CD14-positive monocyte (primary cell): ENCODE measurements around the gene MUC5B. TPM values are rescaled to one million over a fixed set of nuclear protein-coding genes. Genes with fewer than 3 reads are reported as not detected.

Source experiments
- DNase-seq, 3 donors: peaks; one replicate each; pipeline ENCODE4 v3.0.0-alpha.2; 2011 to 2022
- H2AFZ ChIP-seq: 2 replicates; pipeline ENCODE4 v1.6.0; 2012; ENCODE audit warnings: mild to moderate bottlenecking, low read depth, low read length, inconsistent platforms; ENCODE audit not compliant: insufficient read depth, poor library complexity, severe bottlenecking
- H3K27ac ChIP-seq, 2 donors: 1 replicate in 1 of 2; 2 replicates in 1 of 2; pipeline ENCODE4 v1.5.1; 2012 to 2013; ENCODE audit warnings: low read length in 2 of 2, control low read depth in 1 of 2, inconsistent platforms in 1 of 2, low read depth in 1 of 2, mild to moderate bottlenecking in 1 of 2
- H3K27me3 ChIP-seq, 2 donors: one replicate each; pipeline versions ENCODE4 v1.6.0 to v1.6.1; 2011 to 2013; ENCODE audit warnings: low read length in 2 of 2; ENCODE audit not compliant: control insufficient read depth in 2 of 2, insufficient read depth in 2 of 2
- H3K36me3 ChIP-seq, 2 donors: replicated peaks in 1 of 2; 1 replicate in 1 of 2; 2 replicates in 1 of 2; pipeline versions ENCODE4 v1.5.1 to v1.6.1; 2012 to 2013; ENCODE audit warnings: low read length in 2 of 2, control low read depth in 1 of 2, inconsistent platforms in 1 of 2, mild to moderate bottlenecking in 1 of 2; ENCODE audit not compliant: insufficient read depth in 2 of 2, control insufficient read depth in 1 of 2
- H3K4me1 ChIP-seq, 2 donors: 1 replicate in 1 of 2; 2 replicates in 1 of 2; pipeline versions ENCODE4 v1.5.1 to v1.6.1; 2012 to 2013; ENCODE audit warnings: low read length in 2 of 2, control low read depth in 1 of 2, inconsistent platforms in 1 of 2, mild to moderate bottlenecking in 1 of 2, moderate library complexity in 1 of 2; ENCODE audit not compliant: insufficient read depth in 2 of 2, control insufficient read depth in 1 of 2
- H3K4me2 ChIP-seq: replicated peaks from 2 replicates; pipeline ENCODE3; 2012; ENCODE audit warnings: low read length, moderate library complexity, mild to moderate bottlenecking; ENCODE audit not compliant: poor library complexity, severe bottlenecking; ENCODE audit errors: extremely low read depth
- H3K4me3 ChIP-seq, 3 experiments: fragments of 200-600 bp in 1 of 3; sonication (generic) in 1 of 3; replicated peaks in 1 of 3; 1 replicate in 2 of 3; 2 replicates in 1 of 3; pipeline ENCODE4 v1.5.1; 2011 to 2013; ENCODE audit warnings: low read length in 3 of 3, mild to moderate bottlenecking in 3 of 3, control low read depth in 2 of 3, low read depth in 2 of 3, inconsistent platforms in 1 of 3, moderate library complexity in 1 of 3
- H3K79me2 ChIP-seq: 2 replicates; pipeline ENCODE4 v1.6.0; 2012; ENCODE audit warnings: mild to moderate bottlenecking, control low read depth, inconsistent platforms, low read length, moderate library complexity; ENCODE audit not compliant: insufficient read depth
- H3K9ac ChIP-seq: 2 replicates; pipeline ENCODE4 v1.6.0; 2017; ENCODE audit warnings: low read length, mild to moderate bottlenecking; ENCODE audit not compliant: insufficient read depth, poor library complexity, severe bottlenecking
- H3K9me3 ChIP-seq, 2 donors: replicated peaks in 1 of 2; 1 replicate in 1 of 2; 2 replicates in 1 of 2; pipeline versions ENCODE4 v1.5.1 to v1.6.1; 2012 to 2013; ENCODE audit warnings: low read length in 2 of 2, control low read depth in 1 of 2; ENCODE audit not compliant: control insufficient read depth in 1 of 2, insufficient read depth in 1 of 2
- H4K20me1 ChIP-seq: 2 replicates; pipeline ENCODE4 v1.6.0; 2012; ENCODE audit warnings: mild to moderate bottlenecking, low read length, control low read depth, moderate library complexity; ENCODE audit not compliant: insufficient read depth
- H3K27ac Mint-ChIP-seq, 7 donors: one replicate each; pipeline ENCODE4 v1.8.0; 2020; ENCODE audit warnings: mild to moderate bottlenecking in 7 of 7, mixed read lengths in 7 of 7, moderate library complexity in 6 of 7, inconsistent platforms in 2 of 7
- H3K27me3 Mint-ChIP-seq, 3 donors: one replicate each; pipeline ENCODE4 v1.8.0; 2021 to 2022; ENCODE audit warnings: low read depth in 3 of 3, mild to moderate bottlenecking in 3 of 3, mixed read lengths in 3 of 3, moderate library complexity in 3 of 3, inconsistent platforms in 1 of 3
- H3K36me3 Mint-ChIP-seq, 2 donors: one replicate each; pipeline ENCODE4 v1.8.0; 2020; ENCODE audit warnings: mixed read lengths in 2 of 2, inconsistent platforms in 1 of 2, mild to moderate bottlenecking in 1 of 2
- H3K4me1 Mint-ChIP-seq: one replicate; pipeline ENCODE4 v1.8.0; 2020; ENCODE audit warnings: mild to moderate bottlenecking, mixed read lengths
- H3K4me3 Mint-ChIP-seq, 2 donors: one replicate each; pipeline ENCODE4 v1.8.0; 2020; ENCODE audit warnings: mild to moderate bottlenecking in 2 of 2, mixed read lengths in 2 of 2, moderate library complexity in 1 of 2
- H3K9me3 Mint-ChIP-seq, 7 donors: one replicate each; pipeline ENCODE4 v1.8.0; 2020 to 2022; ENCODE audit warnings: mixed read lengths in 7 of 7, mild to moderate bottlenecking in 6 of 7, moderate library complexity in 6 of 7, inconsistent platforms in 2 of 7
- WGBS: methylation state at CpG from one replicate; pipeline ENCODE4 v1.1.5; 2013; ENCODE audit warnings: missing lambda C conversion rate; ENCODE audit not compliant: insufficient coverage; 5-methylcytosine and 5-hydroxymethylcytosine counted together
- intact Hi-C, 2 donors: fragments of 100-400 bp; cut with micrococcal nuclease; formaldehyde crosslinking; loops; one replicate each; pipeline versions ENCODE4 v1.15.0 to v1.15.1; 2023
- polyA plus RNA-seq, 3 donors: library from polyadenylated mRNA; depleted of rRNA in 1 of 3; unstranded in 2 of 3; stranded (reverse) in 1 of 3; fragments of 300-500 nt in 2 of 3; fragments of >200 nt in 1 of 3; fragmentation: Illumina TruSeq in 2 of 3; gene quantifications; 1 replicate in 2 of 3; 2 replicates in 1 of 3; pipeline ENCODE4 v1.2.3, GENCODE V29; 2012 to 2021
- TF ChIP-seq, protein P1 (sequence below): fragments of 200-600 bp; IDR thresholded peaks from one replicate; pipeline ENCODE4 v1.8.0; 2022; ENCODE audit warnings: antibody characterized with exemption, mild to moderate bottlenecking

The MUC5B gene
- polyA plus RNA-seq, 3 donors: not detected

DNA sequence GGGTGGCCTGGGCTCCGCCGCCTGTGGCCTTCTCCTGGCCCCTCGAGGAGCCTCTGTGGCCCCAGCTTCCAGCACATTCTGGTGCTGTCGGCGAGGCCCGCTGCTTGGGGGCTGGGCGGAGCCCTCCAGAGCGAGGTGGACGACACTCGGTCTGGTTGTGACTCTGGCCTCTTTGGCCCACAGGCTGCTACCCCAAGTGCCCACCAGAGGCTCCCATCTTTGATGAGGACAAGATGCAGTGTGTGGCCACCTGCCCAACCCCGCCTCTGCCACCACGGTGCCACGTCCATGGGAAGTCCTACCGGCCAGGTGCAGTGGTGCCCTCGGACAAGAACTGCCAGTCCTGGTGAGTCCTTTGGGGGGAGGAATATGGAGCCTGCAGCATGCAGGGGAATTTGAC lies 42.7 kb upstream of the MUC5B start:
- no peak for DNase-seq
- no peak overlapping the region for H3K4me2 ChIP-seq
- H3K9me3 Mint-ChIP-seq: peaks cover 4 to 18% (median 6%) of the 10 kb centered on the region in 7 donors

DNA sequence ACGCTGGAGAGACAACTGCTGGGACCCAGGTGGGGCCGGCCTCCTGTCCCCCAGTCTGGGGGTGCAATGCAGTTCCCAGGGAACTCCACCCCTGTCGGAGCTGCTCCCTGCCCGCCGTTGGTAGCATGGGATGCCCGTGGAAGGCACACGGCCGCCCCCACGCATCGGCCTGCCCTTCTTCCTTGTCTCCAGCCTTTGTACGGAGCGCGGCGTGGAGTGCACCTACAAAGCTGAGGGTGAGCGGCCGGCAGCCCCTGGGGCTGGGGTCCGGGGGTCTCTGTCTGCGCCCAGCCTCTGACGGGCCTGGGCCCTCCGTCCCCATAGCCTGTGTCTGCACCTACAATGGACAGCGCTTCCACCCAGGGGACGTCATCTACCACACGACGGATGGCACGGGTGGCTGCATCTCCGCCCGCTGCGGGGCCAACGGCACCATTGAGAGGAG lies 41.9 kb upstream of the MUC5B start:
- Histone ChIP-seq H3K79me2 (no peaks in the 10 kb centered on the region), H4K20me1 (no peaks in the 10 kb centered on the region), H2AFZ (no peak overlapping the region), H3K27ac (no peak overlapping the region), H3K36me3 (no peaks in the 10 kb centered on the region), H3K4me1 (no peaks in the 10 kb centered on the region), H3K9me3 (peaks cover 12 to 13% of the 10 kb centered on the region in 2 donors), H3K4me2 (no peak overlapping the region), H3K4me3 (no peak overlapping the region), H3K9ac (no peak overlapping the region), H3K27me3 (no peaks in the 10 kb centered on the region)
- DNase-seq: no peak
- Mint-ChIP-seq H3K4me3 (no peak overlapping the region), H3K27ac (no peak overlapping the region), H3K27me3 (peaks cover 0 to 2% (median 0%) of the 10 kb centered on the region in 3 donors), H3K9me3 (peaks cover under 1 to 16% (median 4%) of the 10 kb centered on the region in 7 donors), H3K4me1 (no peaks in the 10 kb centered on the region), H3K36me3 (no peaks in the 10 kb centered on the region)
- intact Hi-C loops: no loop called here
- 97% methylated on average over 23 of the region's 29 CpGs for WGBS
- TF ChIP-seq, protein P1, sequence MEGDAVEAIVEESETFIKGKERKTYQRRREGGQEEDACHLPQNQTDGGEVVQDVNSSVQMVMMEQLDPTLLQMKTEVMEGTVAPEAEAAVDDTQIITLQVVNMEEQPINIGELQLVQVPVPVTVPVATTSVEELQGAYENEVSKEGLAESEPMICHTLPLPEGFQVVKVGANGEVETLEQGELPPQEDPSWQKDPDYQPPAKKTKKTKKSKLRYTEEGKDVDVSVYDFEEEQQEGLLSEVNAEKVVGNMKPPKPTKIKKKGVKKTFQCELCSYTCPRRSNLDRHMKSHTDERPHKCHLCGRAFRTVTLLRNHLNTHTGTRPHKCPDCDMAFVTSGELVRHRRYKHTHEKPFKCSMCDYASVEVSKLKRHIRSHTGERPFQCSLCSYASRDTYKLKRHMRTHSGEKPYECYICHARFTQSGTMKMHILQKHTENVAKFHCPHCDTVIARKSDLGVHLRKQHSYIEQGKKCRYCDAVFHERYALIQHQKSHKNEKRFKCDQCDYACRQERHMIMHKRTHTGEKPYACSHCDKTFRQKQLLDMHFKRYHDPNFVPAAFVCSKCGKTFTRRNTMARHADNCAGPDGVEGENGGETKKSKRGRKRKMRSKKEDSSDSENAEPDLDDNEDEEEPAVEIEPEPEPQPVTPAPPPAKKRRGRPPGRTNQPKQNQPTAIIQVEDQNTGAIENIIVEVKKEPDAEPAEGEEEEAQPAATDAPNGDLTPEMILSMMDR: no peak

More for the DNA sequence above, 42.7 kb upstream of the MUC5B start:
- no peaks in the 10 kb centered on the region for H3K4me1 Mint-ChIP-seq
- Histone ChIP-seq H3K9me3 (peaks cover 6 to 7% of the 10 kb centered on the region in 2 donors), H3K4me3 (no peak overlapping the region), H3K79me2 (no peaks in the 10 kb centered on the region), H3K27ac (no peak overlapping the region), H2AFZ (no peak overlapping the region), H3K4me1 (no peaks in the 10 kb centered on the region), H3K36me3 (no peaks in the 10 kb centered on the region), H4K20me1 (no peaks in the 10 kb centered on the region), H3K27me3 (no peaks in the 10 kb centered on the region), H3K9ac (no peak overlapping the region)
- intact Hi-C loops: no loop called here
- peaks cover 0 to 2% (median 0%) of the 10 kb centered on the region in 3 donors for H3K27me3 Mint-ChIP-seq
- 88% methylated on average over 14 of the region's 15 CpGs for WGBS
- H3K4me3 Mint-ChIP-seq: no peak overlapping the region
- H3K36me3 Mint-ChIP-seq: no peaks in the 10 kb centered on the region
- TF ChIP-seq, protein P1: no peak
- no peak overlapping the region for H3K27ac Mint-ChIP-seq
